Stimulated activated naive CD8-positive, alpha-beta T cell treated with anti-CD3 and anti-CD28 coated beads, Interleukin-15, Interleukin-2, amounts not matched to agents 100 U/mL and 50 U/mL, for 24 hours (primary cell): ENCODE results near the gene RPL7L1.
"Not testable (repeated sequence)": the region's sequence is repeated elsewhere in the genome, so short reads cannot be mapped to it uniquely, and the experiment has no call there.

Experiments
- ATAC-seq: fragments of 150-1000 bp; cut with Tn5 transposase; one replicate; pipeline ENCODE4 v1.10.0; 2021
- DNase-seq: peaks from one replicate; pipeline ENCODE4 v3.0.0; 2021

RPL7L1 gene

GRCh38 chr6:42891199-42891722, 11.8 kb downstream of the RPL7L1 start:
- ATAC-seq (no peak), DNase-seq (no peak)

DNA sequence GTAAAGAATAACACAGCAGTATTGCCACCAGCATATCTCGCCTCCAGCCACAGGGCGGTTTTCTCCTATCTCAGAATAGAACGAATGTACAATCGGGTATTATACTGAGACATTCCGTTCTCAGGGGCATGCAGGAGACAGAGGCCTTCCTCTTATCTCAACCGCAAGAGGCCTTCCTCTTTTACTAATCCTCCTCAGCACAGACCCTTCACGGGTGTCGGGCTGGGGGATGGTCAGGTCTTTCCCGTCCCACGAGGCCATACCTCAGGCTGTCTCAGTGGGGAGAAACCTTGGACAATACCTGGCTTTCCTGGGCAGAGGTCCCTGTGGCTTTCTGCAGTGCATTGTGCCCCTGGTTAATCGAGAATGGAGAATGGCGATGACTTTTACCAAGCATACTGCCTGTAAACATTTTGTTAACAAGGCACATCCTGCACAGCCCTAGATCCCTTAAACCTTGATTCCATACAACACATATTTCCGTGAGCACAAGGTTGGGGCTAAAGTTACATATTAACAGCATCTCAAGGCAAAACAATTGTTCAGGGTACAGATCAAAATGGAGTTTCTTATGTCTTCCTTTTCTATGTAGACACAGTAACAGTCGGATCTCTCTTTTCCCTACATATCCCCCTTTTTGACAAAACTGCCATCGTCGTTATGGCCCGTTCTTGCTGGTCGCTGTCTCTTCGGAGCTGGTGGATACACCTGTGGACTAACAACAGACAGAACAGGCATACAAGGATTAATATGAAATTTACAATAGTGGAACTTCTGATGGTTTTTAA, 14.8 kb downstream of the RPL7L1 start:
- not testable (repeated sequence) for ATAC-seq, DNase-seq

DNA sequence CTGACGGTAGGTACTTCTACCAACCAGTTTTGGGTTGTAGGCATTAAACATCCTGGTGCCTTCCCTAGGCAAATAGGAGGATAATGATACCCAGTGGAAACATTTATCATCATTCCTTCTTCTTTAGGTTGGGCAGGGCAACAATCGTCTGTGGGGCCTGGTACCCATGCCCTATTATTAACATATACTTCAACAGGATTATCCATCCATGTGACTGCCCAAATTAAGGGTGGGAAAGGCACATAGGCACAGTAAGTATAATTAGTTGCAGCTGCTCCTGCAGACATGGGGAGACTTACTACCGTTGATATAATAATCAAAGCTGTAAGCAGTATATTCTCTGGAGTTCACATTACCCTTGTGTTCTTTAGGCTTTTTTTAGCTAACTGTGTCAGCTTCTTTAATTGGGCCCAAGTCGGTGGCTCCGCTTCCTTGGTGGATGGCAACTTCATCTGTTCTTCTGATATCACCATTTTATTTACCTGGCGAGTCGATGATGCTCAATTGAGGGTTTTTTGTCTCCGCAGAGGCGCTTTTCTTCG, 16.8 kb downstream of the RPL7L1 start:
- ATAC-seq (no peak), DNase-seq (no peak)

DNA sequence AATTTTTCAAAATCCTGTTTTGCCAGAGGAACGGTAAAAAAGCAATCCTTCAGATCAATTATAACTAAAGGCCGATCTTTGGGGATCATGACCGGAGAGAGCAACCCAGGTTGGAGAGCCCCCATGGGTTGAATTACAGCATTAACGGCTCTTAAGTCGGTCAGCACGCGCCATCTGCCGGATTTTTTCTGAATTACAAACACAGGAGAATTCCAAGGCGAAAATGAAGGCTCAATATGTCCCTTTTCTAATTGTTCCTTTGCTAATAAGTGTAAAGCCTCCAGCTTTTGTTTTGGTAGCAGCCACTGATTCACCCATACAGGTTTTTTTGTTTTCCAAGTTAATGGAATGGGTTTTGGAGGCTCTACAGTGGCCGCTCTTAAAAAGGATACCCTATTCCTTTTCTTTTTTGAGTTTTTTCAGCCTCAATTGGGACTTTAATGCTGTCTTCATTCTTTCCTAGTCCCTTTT, 19.5 kb downstream of the RPL7L1 start:
- DNase-seq (peak; percentile 81), ATAC-seq (no peak)

GRCh38 chr6:42899871-42900270, 20.5 kb downstream of the RPL7L1 start:
- DNase-seq, result no peak

GRCh38 chr6:42901538-42901957, 22.1 kb downstream of the RPL7L1 start:
- ATAC-seq (peak; percentile 92), DNase-seq (peak; percentile 69)

More at GRCh38 chr6:42899871-42900270, 20.5 kb downstream of the RPL7L1 start:
- no peak for ATAC-seq

DNA sequence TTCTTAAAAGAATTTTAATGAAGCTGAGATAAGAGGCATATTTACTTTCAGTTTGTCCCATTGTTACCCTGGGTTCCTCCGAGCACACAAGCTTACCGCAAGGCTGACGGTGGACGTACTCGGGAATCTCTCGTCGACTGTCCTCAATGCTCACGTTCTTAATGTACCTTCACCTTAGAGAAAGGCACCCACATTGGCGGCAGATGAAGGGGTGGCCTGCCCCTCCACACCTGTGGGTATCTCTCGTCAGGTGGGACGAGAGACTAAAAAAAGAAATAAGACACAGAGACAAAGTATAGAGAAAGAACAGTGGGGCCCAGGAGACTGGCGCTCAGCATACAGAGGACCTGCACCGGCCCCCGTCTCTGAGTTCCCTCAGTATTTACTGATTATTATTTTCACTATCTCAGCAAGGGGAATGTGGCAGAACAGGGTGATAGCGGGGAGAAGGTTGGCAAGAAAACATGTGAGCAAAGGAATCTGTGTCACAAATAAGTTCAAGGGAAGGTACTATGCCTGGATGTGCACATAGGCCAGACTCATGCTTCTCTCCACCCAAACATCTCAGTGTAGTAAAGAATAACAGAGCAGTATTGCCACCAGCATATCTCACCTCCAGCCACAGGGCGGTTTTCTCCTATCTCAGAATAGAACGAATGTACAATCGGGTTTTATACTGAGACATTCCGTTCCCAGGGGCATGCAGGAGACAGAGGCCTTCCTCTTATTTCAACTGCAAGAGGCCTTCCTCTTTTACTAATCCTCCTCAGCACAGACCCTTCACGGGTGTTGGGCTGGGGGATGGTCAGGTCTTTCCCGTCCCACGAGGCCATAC, 23.2 kb downstream of the RPL7L1 start:
- not testable (repeated sequence) for DNase-seq, ATAC-seq

DNA sequence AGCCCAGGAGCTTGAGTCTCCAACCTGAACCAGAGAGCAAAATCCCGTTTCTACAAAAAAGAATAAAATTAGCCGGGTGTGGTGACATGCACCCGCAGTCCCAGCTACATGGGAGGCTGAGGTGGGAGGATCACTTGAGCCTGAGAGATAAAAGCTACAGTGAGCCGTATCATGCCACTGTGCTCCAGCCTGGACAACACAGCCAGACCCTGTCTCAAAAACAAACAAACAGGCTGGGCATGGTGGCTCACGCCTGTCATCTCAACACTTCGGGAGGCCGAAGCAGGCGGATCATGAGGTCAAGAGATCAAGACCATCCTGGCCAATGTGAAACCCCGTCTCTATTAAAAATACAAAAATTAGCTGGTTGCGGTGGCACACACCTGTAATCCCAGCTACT, 25.1 kb downstream of the RPL7L1 start:
- ATAC-seq (no peak), DNase-seq (no peak)

DNA sequence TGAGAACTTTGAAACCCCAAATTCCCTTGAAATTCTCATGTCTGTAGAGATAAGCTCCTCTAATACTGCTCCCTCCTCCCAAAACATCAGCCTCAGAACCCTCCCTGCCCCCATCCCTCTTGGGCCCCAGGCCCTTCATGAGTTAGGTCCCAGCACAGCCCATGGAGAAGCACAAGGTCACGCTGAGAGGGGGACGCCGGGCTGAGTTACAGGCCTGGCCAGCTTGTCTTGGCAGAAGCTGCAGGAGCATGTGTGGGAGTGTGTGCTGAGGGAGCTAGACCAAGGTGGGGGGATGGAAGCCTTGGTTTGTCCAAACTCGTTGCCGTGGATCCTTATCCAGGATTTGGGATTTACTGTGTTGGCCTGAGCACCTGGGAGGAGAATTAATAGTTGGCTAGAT, 27.9 kb downstream of the RPL7L1 start:
- ATAC-seq (no peak), DNase-seq (no peak)

- DNase-seq (no peak), ATAC-seq (no peak)
Measured at GRCh38 chr6:42909835-42910234, 30.4 kb downstream of the RPL7L1 start.

DNA sequence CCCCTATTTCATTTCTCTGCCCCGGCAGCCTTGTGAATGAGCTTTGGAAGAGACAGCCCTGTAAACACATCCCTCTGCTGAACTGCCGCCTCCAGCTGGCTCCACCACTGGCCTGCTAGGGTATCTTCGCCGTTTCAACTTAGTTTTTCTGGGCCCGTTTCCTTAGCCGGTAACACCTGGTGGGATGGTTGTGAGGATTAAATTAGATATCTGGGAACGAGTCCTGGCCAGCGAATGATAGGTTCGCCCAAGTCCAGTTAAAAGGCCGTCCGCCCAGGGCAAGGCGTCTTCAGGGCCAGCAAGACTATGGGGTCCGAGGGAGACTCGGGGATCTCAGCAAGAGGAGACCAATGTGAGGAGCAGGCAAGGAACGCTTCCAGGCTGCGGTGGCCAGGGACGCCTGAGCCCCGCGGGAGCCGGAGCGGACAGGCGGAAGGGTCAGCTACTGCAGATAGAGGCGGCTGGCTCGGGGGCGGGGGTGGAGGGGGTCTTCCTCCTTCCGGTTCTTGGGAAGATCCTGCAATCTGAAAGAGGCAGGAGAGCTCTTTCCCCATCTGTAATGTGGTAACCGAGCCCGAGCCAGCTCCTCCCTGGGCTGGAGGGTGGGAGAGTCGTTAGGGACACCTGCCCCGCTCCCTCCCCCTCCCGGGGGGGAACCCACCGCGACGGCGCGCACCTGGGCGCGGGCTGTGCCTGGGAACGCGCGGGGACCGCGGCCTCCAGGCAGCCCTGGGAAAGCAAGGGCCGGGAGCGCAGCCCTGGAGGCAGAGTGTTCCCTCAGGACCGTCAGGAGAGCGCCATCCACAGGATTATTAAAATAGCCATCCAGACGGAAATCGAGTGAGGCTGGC, 32.0 kb downstream of the RPL7L1 start:
- ATAC-seq, result no peak

GRCh38 chr6:42914546-42914945, 35.1 kb downstream of the RPL7L1 start:
- ATAC-seq (no peak), DNase-seq (no peak)

More for the DNA sequence above, 32.0 kb downstream of the RPL7L1 start:
- DNase-seq, result no peak

DNA sequence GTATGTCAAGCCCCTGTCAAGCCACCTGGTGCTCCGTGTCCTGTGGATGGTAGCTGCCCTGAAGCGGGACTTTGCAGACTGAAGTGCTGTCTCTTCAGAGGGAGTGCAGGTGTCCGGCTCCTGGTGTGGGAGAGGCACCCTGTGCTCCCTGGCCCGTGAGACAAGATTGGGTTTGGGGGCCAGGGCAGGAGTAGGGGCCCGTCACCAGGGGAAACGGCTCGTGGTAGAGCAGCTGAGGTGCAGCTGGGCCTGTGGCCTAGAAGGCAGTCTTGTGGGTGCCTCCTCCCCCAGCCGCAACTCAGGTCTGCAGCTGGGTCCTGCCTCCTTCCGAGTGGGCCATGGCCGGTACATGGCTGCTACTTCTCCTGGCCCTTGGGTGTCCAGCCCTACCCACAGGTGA, 36.3 kb downstream of the RPL7L1 start, which contains the start of gene PTCRA:
TSS of gene PTCRA (plus strand) at position 322 of the 400 bp plus-strand sequence. CDS start at position 339, 17 bp downstream.
- ATAC-seq, result no peak

GRCh38 chr6:42916288-42916687, 36.9 kb downstream of the RPL7L1 start:
- DNase-seq (no peak), ATAC-seq (no peak)

More for the DNA sequence above, 36.3 kb downstream of the RPL7L1 start, which contains the start of gene PTCRA:
- no peak for DNase-seq

- ATAC-seq, result no peak
- DNase-seq, result no peak
Measured at GRCh38 chr6:42921801-42922200, 42.4 kb downstream of the RPL7L1 start.

GRCh38 chr6:42923666-42924065, 44.2 kb downstream of the RPL7L1 start:
- no peak for ATAC-seq
- no peak for DNase-seq

GRCh38 chr6:42925248-42925857, 45.9 kb downstream of the RPL7L1 start:
- no peak for ATAC-seq
- no peak for DNase-seq

DNA sequence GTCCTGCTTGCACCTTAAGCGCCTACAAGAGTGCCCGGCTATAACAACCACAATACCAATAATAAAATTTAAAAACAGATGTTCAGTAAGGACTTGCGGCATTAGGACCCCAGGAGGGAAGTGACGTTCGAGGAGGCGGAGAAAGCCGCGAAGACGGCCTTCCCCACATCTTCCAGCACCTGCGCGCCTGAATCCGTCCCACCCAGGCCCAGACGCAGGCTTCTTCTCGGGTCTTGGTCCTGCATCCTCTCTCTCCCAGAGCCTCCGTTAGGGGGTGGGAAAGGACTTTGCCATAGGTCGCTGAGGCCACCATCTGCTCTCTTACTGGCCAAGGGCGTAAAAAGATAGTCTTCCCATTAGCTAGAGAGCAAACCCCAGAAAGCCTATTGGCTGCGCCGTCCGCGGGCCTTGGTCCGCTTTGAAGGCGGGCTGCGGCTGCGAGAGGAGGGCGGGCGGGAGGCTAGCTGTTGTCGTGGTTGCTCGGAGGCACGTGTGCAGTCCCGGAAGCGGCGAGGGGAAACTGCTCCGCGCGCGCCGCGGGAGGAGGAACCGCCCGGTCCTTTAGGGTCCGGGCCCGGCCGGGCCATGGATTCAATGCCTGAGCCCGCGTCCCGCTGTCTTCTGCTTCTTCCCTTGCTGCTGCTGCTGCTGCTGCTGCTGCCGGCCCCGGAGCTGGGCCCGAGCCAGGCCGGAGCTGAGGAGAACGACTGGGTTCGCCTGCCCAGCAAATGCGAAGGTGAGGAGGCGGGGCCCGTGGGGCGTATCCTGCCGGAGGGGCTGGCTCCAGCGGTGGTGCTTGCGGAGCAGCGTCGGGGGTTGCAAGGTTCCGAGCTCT, 49.8 kb downstream of the RPL7L1 start, which contains the start of gene CNPY3:
TSS of gene CNPY3 (plus strand) at position 495 of the 835 bp plus-strand sequence. CDS start at position 586, 91 bp downstream.
- peak; percentile 94 for DNase-seq
- peak; percentile 88 for ATAC-seq

DNA sequence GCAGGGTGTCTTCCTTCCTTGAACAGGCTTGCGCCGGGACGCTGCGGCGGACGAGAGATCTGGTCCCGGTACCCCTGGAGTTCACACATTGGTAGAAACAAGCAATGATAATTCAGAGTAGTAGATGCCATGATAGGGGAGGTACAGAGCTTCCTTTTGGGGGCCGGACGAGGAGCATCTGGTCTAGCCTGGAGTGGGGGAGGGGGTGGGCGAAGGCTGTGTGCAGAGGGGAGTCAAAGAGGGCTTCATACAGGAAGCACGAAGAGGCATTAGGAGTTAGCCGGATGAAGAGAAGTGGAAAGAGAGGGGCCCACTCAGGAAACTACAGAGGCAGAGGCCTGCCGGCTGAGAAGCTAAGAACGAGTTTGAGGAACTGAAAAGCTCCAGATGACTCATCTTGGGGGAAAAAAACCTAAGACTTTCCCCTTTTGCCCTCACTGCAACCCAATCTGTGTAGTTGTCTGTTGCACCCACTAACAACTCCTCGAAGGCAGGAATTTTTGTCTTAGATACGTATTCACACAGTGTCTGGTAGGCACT, 50.5 kb downstream of the RPL7L1 start:
- DNase-seq (peak; percentile 75), ATAC-seq (peak; percentile 51)
